Activated CD4-positive, alpha-beta T cell treated with anti-CD3 and anti-CD28 coated beads, Interleukin-2, amount 10 ng/mL, durations not matched to agents 7 days and 5 days (primary cell): ENCODE data around the gene OR56B4. TPM values are rescaled to one million over a fixed set of nuclear protein-coding genes. Genes with fewer than 3 reads are reported as not detected.

ENCODE experiments used
- total RNA-seq, 2 experiments: library from RNA; stranded (reverse); gene quantifications; one replicate each; pipeline ENCODE4 v1.2.3, GENCODE V29; 2021

OR56B4 gene
- total RNA-seq, 2 experiments from 2014 or later, result not detected

Other genes starting within 250 kb of the OR56B4 start
- gene OR52E8, start 250.0 kb upstream of the OR56B4 start, total RNA-seq, result not detected
- gene OR52E4, start 227.1 kb upstream of the OR56B4 start, total RNA-seq, result not detected
- gene OR52E5, start 214.5 kb upstream of the OR56B4 start, total RNA-seq, result not detected
- gene OR56A3, start 165.4 kb upstream of the OR56B4 start, total RNA-seq, result not detected
- gene OR56A5, start 139.2 kb upstream of the OR56B4 start, total RNA-seq, result not detected
- not detected for gene OR52L1, start 120.7 kb upstream of the OR56B4 start, total RNA-seq
- not detected for gene OR56A4, start 100.7 kb upstream of the OR56B4 start, total RNA-seq
- gene OR56A1, start 76.9 kb upstream of the OR56B4 start, total RNA-seq, result not detected
- gene OR52B2, start 62.6 kb downstream of the OR56B4 start, total RNA-seq, result not detected
- not detected for gene OR52W1, start 91.5 kb downstream of the OR56B4 start, total RNA-seq
- gene C11orf42, start 97.9 kb downstream of the OR56B4 start, total RNA-seq, result not detected
- gene FHIP1B, start 127.0 kb downstream of the OR56B4 start, total RNA-seq, result 10 to 100 TPM; 22.2 to 24.5 TPM
- under 1 TPM in 1 of 2 experiments, not detected in 1; 0.17 TPM for gene CNGA4, start 131.4 kb downstream of the OR56B4 start, total RNA-seq
- gene CCKBR, start 152.2 kb downstream of the OR56B4 start, total RNA-seq, result not detected
- 1 to 10 TPM; 1.9 to 2.7 TPM for gene CAVIN3, start 212.8 kb downstream of the OR56B4 start, total RNA-seq